SU-DHL-6 (cell line): ENCODE measurements around the gene CRIM1.

Experiments
- H2AFZ ChIP-seq: fragments of 200-600 bp; sonication (generic); 2 replicates; pipeline ENCODE4 v1.6.1; 2014; ENCODE audit warnings: low read depth, mild to moderate bottlenecking, moderate library complexity, mixed read lengths, antibody characterized with exemption, low read length; ENCODE audit not compliant: severe bottlenecking
- H3F3A ChIP-seq: fragments of 200-600 bp; shearing (Covaris generic); 2 replicates; pipeline ENCODE4 v1.6.0; 2016; ENCODE audit warnings: antibody characterized with exemption, mild to moderate bottlenecking; ENCODE audit not compliant: insufficient read depth
- H3K27ac ChIP-seq: fragments of 200-600 bp; sonication (generic); 2 replicates; pipeline ENCODE4 v1.5.1; 2016; ENCODE audit warnings: low read depth, mild to moderate bottlenecking, low read length, moderate library complexity, mixed read lengths
- H3K27me3 ChIP-seq: fragments of 200-600 bp; sonication (generic), shearing (Covaris generic); 2 replicates; pipeline ENCODE4 v1.6.0; 2014; ENCODE audit warnings: mild to moderate bottlenecking, low read length
- H3K36me3 ChIP-seq: fragments of 200-600 bp; sonication (generic); 2 replicates; pipeline ENCODE4 v1.6.1; 2014; ENCODE audit warnings: mild to moderate bottlenecking, low read length, mixed read lengths
- H3K4me2 ChIP-seq: fragments of 300-600, 200-600 bp; shearing (Covaris generic), sonication (generic); 2 replicates; pipeline ENCODE4 v1.6.0; 2014; ENCODE audit warnings: low read length, low read depth, mild to moderate bottlenecking; ENCODE audit not compliant: poor library complexity, severe bottlenecking
- H3K4me3 ChIP-seq: fragments of 200-600 bp; sonication (generic); 2 replicates; pipeline ENCODE4 v1.5.1; 2014; ENCODE audit warnings: antibody characterized with exemption, low read length, mild to moderate bottlenecking, mixed read lengths; ENCODE audit not compliant: insufficient read depth, poor library complexity, severe bottlenecking
- H3K79me2 ChIP-seq: fragments of 200-600 bp; sonication (generic); 2 replicates; pipeline ENCODE4 v1.6.1; 2014; ENCODE audit warnings: mild to moderate bottlenecking, low read length, moderate library complexity; ENCODE audit not compliant: insufficient read depth
- H3K9ac ChIP-seq: fragments of 200-600 bp; sonication (generic); 2 replicates; pipeline ENCODE4 v1.7.0; 2014; ENCODE audit warnings: mild to moderate bottlenecking, low read length
- H3K9me2 ChIP-seq: fragments of 200-600 bp; sonication (generic); replicated peaks from 2 replicates; pipeline ENCODE4 v1.6.1; 2014; ENCODE audit warnings: low read length; ENCODE audit not compliant: insufficient read depth
- H3K9me3 ChIP-seq: fragments of 200-600 bp; sonication (generic); 2 replicates; pipeline ENCODE4 v1.6.1; 2014; ENCODE audit warnings: low read length, mixed read lengths; ENCODE audit not compliant: insufficient read depth
- H4K20me1 ChIP-seq: fragments of 200-600 bp; sonication (generic); 2 replicates; pipeline ENCODE4 v1.6.1; 2014; ENCODE audit warnings: low read depth, mild to moderate bottlenecking, antibody characterized with exemption, low read length, moderate library complexity, mixed read lengths
- EZH2phosphoT487 ChIP-seq: fragments of 200-600 bp; sonication (generic), shearing (Covaris generic); conservative IDR thresholded peaks from 2 replicates; pipeline ENCODE4 v1.6.1; 2018; ENCODE audit warnings: mild to moderate bottlenecking, antibody characterized with exemption, low read length, moderate library complexity, mixed read lengths
- TF ChIP-seq, protein P1 (sequence below): fragments of 200-600 bp; sonication (generic); IDR thresholded peaks from one replicate; pipeline ENCODE4 v1.5.1; 2017; ENCODE audit warnings: antibody characterized with exemption, mild to moderate bottlenecking, low read length, moderate library complexity; ENCODE audit not compliant: insufficient read depth, poor library complexity, severe bottlenecking

CRIM1 gene

DNA sequence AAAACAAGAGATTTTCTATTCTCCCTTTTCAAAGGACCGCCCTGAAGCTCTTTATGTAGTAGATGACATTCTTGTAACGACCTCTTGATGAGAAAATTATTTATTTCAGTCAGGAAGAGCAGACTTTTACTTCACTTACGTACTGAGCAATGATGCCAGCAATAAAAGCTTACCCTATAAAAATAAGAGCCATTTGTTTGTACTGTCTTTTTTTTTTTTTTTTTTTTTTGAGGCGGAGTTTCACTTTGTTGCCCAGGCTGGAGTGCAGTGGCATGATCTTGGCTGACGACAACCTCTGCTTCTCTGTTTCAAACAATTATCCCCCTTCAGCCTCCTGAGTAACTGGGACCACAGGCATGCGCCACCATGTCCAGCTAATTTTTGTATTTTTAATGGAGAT, 39.2 kb downstream of the CRIM1 start:
- Histone ChIP-seq H3K4me2 (no peak overlapping the region), H3F3A (no peaks in the 10 kb centered on the region), H3K27ac (no peak overlapping the region)

GRCh38 chr2:36395866-36396265, 40.3 kb downstream of the CRIM1 start:
- Histone ChIP-seq H3K27me3 (no peaks in the 10 kb centered on the region), H3K9ac (no peak overlapping the region), H2AFZ (no peak overlapping the region), H3F3A (no peaks in the 10 kb centered on the region), H3K4me2 (no peak overlapping the region), H3K27ac (no peak overlapping the region), H3K9me2 (no peaks in the 10 kb centered on the region), H3K36me3 (no peaks in the 10 kb centered on the region), H3K9me3 (no peaks in the 10 kb centered on the region), H3K4me3 (no peak overlapping the region), H4K20me1 (no peaks in the 10 kb centered on the region), H3K79me2 (no peaks in the 10 kb centered on the region)
- TF ChIP-seq, protein P1, sequence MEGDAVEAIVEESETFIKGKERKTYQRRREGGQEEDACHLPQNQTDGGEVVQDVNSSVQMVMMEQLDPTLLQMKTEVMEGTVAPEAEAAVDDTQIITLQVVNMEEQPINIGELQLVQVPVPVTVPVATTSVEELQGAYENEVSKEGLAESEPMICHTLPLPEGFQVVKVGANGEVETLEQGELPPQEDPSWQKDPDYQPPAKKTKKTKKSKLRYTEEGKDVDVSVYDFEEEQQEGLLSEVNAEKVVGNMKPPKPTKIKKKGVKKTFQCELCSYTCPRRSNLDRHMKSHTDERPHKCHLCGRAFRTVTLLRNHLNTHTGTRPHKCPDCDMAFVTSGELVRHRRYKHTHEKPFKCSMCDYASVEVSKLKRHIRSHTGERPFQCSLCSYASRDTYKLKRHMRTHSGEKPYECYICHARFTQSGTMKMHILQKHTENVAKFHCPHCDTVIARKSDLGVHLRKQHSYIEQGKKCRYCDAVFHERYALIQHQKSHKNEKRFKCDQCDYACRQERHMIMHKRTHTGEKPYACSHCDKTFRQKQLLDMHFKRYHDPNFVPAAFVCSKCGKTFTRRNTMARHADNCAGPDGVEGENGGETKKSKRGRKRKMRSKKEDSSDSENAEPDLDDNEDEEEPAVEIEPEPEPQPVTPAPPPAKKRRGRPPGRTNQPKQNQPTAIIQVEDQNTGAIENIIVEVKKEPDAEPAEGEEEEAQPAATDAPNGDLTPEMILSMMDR: no peak
- no peak for TF ChIP-seq EZH2phosphoT487

More for the DNA sequence above, 39.2 kb downstream of the CRIM1 start:
- TF ChIP-seq, protein P1: no peak
- no peak for TF ChIP-seq EZH2phosphoT487
- Histone ChIP-seq H3K4me3 (no peak overlapping the region), H3K9me3 (no peaks in the 10 kb centered on the region), H2AFZ (no peak overlapping the region), H4K20me1 (no peaks in the 10 kb centered on the region), H3K9me2 (no peaks in the 10 kb centered on the region), H3K9ac (no peak overlapping the region), H3K36me3 (no peaks in the 10 kb centered on the region), H3K27me3 (no peaks in the 10 kb centered on the region), H3K79me2 (no peaks in the 10 kb centered on the region)

DNA sequence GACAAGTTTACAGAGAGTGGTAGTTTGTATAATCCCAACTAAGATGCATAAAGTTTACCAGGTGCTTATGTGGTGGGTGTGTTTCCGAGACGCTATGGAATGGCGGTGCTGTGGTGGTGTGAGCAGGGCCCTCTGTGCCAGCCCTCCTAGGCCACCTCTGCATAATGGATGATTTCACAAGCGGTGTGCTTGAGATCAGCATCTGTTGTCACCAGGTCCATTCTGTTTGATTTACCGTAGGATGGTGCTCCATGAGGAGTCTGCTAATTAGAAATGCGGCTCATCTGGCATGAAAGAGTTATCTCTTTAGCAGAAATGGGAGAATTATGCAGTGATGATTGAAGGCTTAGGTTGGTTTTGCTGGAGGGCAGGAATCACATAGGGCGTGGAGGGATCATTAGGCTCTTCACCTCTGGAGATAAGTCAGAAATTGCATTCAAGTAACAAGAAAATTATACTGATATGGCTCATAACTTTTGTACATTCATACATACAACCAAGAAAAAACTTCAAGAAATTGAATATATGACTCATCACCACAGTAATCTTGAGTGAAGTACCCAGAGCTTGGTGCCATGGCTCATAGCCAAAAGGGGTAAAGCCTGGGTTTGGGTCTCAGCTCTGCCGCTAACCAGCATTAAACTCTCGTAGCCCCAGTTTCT, 41.4 kb downstream of the CRIM1 start:
- TF ChIP-seq, protein P1: no peak
- no peak for TF ChIP-seq EZH2phosphoT487
- Histone ChIP-seq H3K9ac (no peak overlapping the region), H2AFZ (no peak overlapping the region), H3K9me3 (no peaks in the 10 kb centered on the region), H3K4me3 (no peak overlapping the region), H3K79me2 (no peaks in the 10 kb centered on the region), H3K27me3 (no peaks in the 10 kb centered on the region), H3K4me2 (no peak overlapping the region), H3K36me3 (no peaks in the 10 kb centered on the region), H3K27ac (no peak overlapping the region), H4K20me1 (no peaks in the 10 kb centered on the region), H3F3A (no peaks in the 10 kb centered on the region), H3K9me2 (no peaks in the 10 kb centered on the region)
